GM18951 (cell line): ENCODE measurements around the gene KRT39.

Source experiments
- POLR2A ChIP-seq: IDR thresholded peaks from 4 replicates; pipeline ENCODE4 v1.6.1; 2011; ENCODE audit warnings: mild to moderate bottlenecking; ENCODE audit not compliant: insufficient read length, insufficient read depth; ENCODE audit errors: extremely low read depth
- in situ Hi-C: fragments of 300-500 bp; cut with MboI; formaldehyde crosslinking; loops from one replicate; pipeline ENCODE4 v1.12.0; 2022; ENCODE audit warnings: low sequenced_read_pairs, mixed read lengths, inconsistent platforms; ENCODE audit not compliant: unreplicated experiment

The KRT39 gene

DNA sequence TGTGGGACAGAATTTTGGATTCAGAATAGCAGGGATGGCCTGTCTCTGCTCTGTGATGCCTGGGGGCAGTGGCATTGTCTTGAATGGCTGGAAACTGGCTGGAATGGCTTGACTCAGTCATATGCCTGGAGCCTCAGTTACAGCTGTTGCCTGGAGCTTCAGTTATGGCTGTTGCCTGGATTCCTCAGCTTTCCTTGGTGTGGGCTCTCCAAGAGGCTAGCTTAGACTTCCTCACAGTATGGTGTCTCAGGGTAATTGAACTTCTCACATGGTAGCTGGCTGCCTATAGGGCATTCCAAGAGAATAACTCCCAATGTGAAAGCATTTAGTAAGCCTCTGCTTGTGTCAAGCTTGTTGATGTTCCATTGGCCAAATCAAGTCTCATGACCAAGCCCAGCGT is 50.4 kb downstream of the KRT39 start:
- in situ Hi-C loops, result loop anchor here (25.0 kb wide), 1 partner anchor 746 kb away; no protein-coding TSS in a partner anchor

DNA sequence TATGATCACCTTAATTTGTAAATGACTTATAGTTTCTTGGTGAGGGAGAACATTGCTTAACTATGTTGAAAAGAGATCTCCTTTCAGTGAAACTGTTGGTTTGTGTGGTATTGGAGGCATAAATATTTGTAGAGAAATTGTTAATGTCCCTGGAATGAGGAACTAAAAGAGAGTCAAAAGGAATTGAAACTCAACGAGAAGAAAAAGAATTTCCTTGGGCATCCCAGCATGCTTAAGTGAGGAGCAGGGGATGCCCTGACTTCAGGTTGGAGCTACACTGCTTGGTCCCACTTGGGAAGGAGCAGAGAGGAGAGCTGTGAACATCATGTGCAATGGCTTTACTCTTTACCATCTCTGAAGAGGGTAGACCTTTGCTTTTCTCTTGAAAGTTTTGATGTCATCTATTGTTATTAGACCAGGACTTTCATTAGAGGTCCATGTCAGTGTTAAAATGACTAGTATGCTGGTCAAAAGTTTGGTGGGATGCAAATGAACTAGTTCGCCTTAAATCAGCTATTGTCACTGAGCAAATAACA is 51.0 kb downstream of the KRT39 start:
- TF ChIP-seq POLR2A, result no peak
- in situ Hi-C loops, result loop anchor here (25.0 kb wide), 1 partner anchor 747 kb away; no protein-coding TSS in a partner anchor

More for the DNA sequence above, 50.4 kb downstream of the KRT39 start:
- TF ChIP-seq POLR2A, result no peak

DNA sequence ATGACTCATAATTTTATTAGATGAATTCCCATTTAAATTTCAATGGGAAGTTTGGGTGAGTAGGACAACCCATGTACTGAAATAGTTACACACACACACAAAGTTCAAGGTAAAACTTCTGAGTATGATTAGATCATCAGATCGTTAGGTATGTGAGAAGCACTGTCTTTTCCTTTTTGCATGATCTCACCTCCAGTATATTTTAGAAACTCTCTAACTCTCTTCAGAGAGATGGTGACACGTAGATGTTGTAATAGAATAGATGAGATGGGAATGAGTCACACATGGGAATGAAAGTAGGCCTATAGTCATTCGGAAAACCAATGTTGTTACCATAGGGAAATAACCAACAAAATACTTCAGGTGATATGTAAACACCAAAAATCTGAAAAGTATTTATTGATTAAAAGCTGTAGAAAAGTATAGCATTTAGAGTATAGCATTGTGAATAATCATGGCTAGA is 51.5 kb downstream of the KRT39 start:
- TF ChIP-seq POLR2A, result no peak
- in situ Hi-C loops, result loop anchor here (25.0 kb wide), 1 partner anchor 747 kb away; no protein-coding TSS in a partner anchor

GRCh38 chr17:40914075-40914855 is 52.5 kb downstream of the KRT39 start:
- in situ Hi-C loops, result loop anchor here (25.0 kb wide), 1 partner anchor 748 kb away; no protein-coding TSS in a partner anchor
- TF ChIP-seq POLR2A, result no peak

DNA sequence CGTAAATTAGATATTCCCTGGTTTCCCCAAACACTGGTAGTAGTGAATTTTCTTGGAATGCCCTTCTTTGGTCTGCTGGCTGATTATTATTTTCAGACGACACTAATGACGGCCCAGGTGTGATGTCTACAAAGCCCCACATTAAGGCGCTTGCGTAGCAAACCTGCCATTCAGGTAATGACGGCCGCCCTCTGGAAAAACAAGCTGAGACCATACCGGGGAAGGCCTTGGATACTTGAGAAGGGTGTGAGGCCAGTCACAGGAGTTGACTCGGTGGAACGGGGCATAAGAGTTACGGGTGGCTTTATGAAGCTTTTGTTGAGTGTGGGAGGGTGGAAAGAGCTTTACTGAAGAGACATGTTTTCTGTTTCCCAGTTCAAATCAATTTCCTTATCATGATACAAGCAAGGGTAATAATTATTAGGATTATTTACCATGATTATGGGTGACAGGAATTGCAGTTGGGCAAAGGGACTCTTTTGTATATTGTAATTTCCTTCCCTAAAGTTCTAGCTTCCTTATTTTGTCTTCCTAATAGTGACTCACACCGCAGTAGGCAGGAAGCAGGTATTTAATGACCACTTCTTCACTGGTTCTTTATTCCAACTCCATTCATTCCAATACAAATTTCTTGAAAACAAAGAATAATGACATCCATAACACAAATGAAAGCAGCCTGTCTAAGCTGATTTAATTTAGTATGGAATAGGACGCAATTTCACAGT is 54.1 kb downstream of the KRT39 start:
- in situ Hi-C loops, result loop anchor here (25.0 kb wide), 1 partner anchor 750 kb away; no protein-coding TSS in a partner anchor
- no peak for TF ChIP-seq POLR2A

DNA sequence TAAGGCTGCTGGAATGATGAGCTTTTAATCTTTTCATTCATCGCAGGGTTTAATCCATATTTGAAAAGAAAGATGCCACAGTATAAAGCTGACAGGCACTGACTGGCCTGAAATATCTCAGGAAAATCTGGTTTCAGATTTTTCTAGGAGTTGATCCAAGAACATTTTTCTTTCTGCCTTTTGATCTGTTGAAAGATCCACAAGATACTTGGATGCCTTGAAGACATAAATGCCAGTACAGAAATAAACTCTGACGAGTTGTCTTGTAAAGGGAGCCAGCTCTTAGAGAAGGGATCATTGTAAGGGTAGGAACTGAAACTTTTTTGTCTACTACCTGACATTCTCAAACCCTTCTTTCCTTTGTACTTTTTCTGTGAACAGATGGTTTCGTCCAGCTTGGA is 56.3 kb downstream of the KRT39 start:
- in situ Hi-C loops, result loop anchor here (25.0 kb wide), 1 partner anchor 752 kb away; no protein-coding TSS in a partner anchor
- TF ChIP-seq POLR2A, result no peak

- in situ Hi-C loops, result loop anchor here (25.0 kb wide), 1 partner anchor 753 kb away; no protein-coding TSS in a partner anchor
- TF ChIP-seq POLR2A, result no peak
Measured at GRCh38 chr17:40909755-40910154, 57.0 kb downstream of the KRT39 start.

GRCh38 chr17:40909351-40909750 is 57.4 kb downstream of the KRT39 start:
- in situ Hi-C loops, result loop anchor here (25.0 kb wide), 1 partner anchor 753 kb away; no protein-coding TSS in a partner anchor
- no peak for TF ChIP-seq POLR2A
